PFSK-1 (cell line): ENCODE results near the gene B4GALNT1.

Source experiments
- FOXP2 ChIP-seq: optimal IDR thresholded peaks from 2 replicates; pipeline ENCODE3; 2011; ENCODE audit warnings: borderline replicate concordance, control low read depth, inconsistent platforms; ENCODE audit not compliant: insufficient read depth; ENCODE audit errors: extremely low read length, extremely low read depth
- POLR2AphosphoS5 ChIP-seq: IDR thresholded peaks from 2 replicates; pipeline ENCODE4 v1.6.1; 2012; ENCODE audit warnings: low read depth, mild to moderate bottlenecking, control low read depth, low read length, moderate library complexity
- REST ChIP-seq, 2 experiments: IDR thresholded peaks; 2 replicates each; pipeline versions ENCODE4 v1.6.1 to v1.8.0; 2011 to 2012; ENCODE audit warnings: low read depth in 2 of 2, low read length in 2 of 2, control low read depth in 1 of 2, inconsistent platforms in 1 of 2, mild to moderate bottlenecking in 1 of 2, moderate library complexity in 1 of 2; ENCODE audit not compliant: insufficient read depth in 1 of 2
- SIN3A ChIP-seq: IDR thresholded peaks from 2 replicates; pipeline ENCODE4 v1.6.1; 2012; ENCODE audit warnings: mild to moderate bottlenecking, low read length, moderate library complexity, borderline replicate concordance; ENCODE audit not compliant: insufficient read depth
- TAF1 ChIP-seq: IDR thresholded peaks from 2 replicates; pipeline ENCODE4 v1.6.1; 2012; ENCODE audit warnings: low read length, control low read depth, borderline replicate concordance; ENCODE audit not compliant: insufficient read depth

B4GALNT1 gene

GRCh38 chr12:57620936-57621496, 12.0 kb downstream of the B4GALNT1 start:
- TF ChIP-seq TAF1: no peak
- no peak for TF ChIP-seq SIN3A
- no peak for TF ChIP-seq POLR2AphosphoS5

GRCh38 chr12:57620245-57620935, 12.6 kb downstream of the B4GALNT1 start:
- no peak for TF ChIP-seq REST (IDR thresholded peaks at IDR 0.05; ENCODE audit: insufficient read depth in 1 of 2, low read depth in 2 of 2, low read length in 2 of 2)
- TF ChIP-seq TAF1: no peak
- TF ChIP-seq POLR2AphosphoS5: no peak
- no peak for TF ChIP-seq SIN3A
- TF ChIP-seq FOXP2: no peak

- TF ChIP-seq POLR2AphosphoS5 (no peak), REST (IDR thresholded peaks at IDR 0.05; ENCODE audit: insufficient read depth in 1 of 2, low read depth in 2 of 2, low read length in 2 of 2) (no peak), FOXP2 (no peak), SIN3A (no peak)
Observed at GRCh38 chr12:57619434-57620244, 13.4 kb downstream of the B4GALNT1 start.

GRCh38 chr12:57618966-57619433, 14.0 kb downstream of the B4GALNT1 start:
- no peak for TF ChIP-seq TAF1
- no peak for TF ChIP-seq SIN3A
- no peak for TF ChIP-seq FOXP2
- no peak for TF ChIP-seq POLR2AphosphoS5
- TF ChIP-seq REST (IDR thresholded peaks at IDR 0.05; ENCODE audit: insufficient read depth in 1 of 2, low read depth in 2 of 2, low read length in 2 of 2): no peak

- TF ChIP-seq TAF1 (no peak), REST (IDR thresholded peaks at IDR 0.05; ENCODE audit: insufficient read depth in 1 of 2, low read depth in 2 of 2, low read length in 2 of 2) (no peak), POLR2AphosphoS5 (no peak), SIN3A (no peak)
Observed at GRCh38 chr12:57617942-57618341, 15.1 kb downstream of the B4GALNT1 start.
